Spinal cord (tissue), 10 donors: Measurements from ENCODE around the gene COQ4. TPM values are rescaled to one million over a fixed set of nuclear protein-coding genes. Genes with fewer than 3 reads are reported as not detected.

Source experiments
- DNase-seq, 6 donors: peaks; one replicate each; pipeline versions ENCODE4 v3.0.0 to v3.0.0-alpha.2; 2013 to 2015; ENCODE audit warnings: low spot score in 6 of 6, low read depth in 4 of 6
- H3K27ac ChIP-seq: one replicate; pipeline ENCODE4 v1.5.1; 2013; ENCODE audit warnings: low read depth, low read length, control low read depth
- H3K27me3 ChIP-seq: one replicate; pipeline ENCODE4 v1.6.1; 2013; ENCODE audit warnings: low read length; ENCODE audit not compliant: control insufficient read depth, insufficient read depth
- H3K36me3 ChIP-seq: one replicate; pipeline ENCODE4 v1.6.1; 2013; ENCODE audit warnings: low read length; ENCODE audit not compliant: control insufficient read depth, insufficient read depth
- H3K4me1 ChIP-seq: one replicate; pipeline ENCODE4 v1.6.1; 2013; ENCODE audit warnings: low read length; ENCODE audit not compliant: control insufficient read depth, insufficient read depth
- H3K4me3 ChIP-seq: one replicate; pipeline ENCODE4 v1.5.1; 2013; ENCODE audit warnings: low read depth, low read length, control low read depth
- H3K9me3 ChIP-seq: one replicate; pipeline ENCODE4 v1.6.1; 2013; ENCODE audit warnings: low read length; ENCODE audit not compliant: control insufficient read depth, insufficient read depth
- WGBS: methylation state at CpG from one replicate; pipeline ENCODE4 v1.1.5; 2013; ENCODE audit warnings: missing lambda C conversion rate; ENCODE audit not compliant: insufficient coverage; 5-methylcytosine and 5-hydroxymethylcytosine counted together
- polyA plus RNA-seq, 2 donors: library from polyadenylated mRNA; unstranded; fragments of 120-200 nt; gene quantifications; one replicate each; pipeline ENCODE4 v1.2.1, GENCODE V29; 2013; ENCODE audit not compliant: insufficient read length in 2 of 2
- total RNA-seq, 2 donors: library from RNA; depleted of rRNA in 1 of 2; stranded (reverse); fragments of 120-200 nt in 1 of 2; fragments of >200 nt in 1 of 2; gene quantifications; one replicate each; pipeline versions ENCODE4 v1.2.3 to v1.2.4, GENCODE V29; 2013 to 2014
- donor health status: healthy.

The COQ4 gene
- total and polyA plus RNA-seq, 4 donors: 20.6 to 94.9 (median 66.7) TPM

DNA sequence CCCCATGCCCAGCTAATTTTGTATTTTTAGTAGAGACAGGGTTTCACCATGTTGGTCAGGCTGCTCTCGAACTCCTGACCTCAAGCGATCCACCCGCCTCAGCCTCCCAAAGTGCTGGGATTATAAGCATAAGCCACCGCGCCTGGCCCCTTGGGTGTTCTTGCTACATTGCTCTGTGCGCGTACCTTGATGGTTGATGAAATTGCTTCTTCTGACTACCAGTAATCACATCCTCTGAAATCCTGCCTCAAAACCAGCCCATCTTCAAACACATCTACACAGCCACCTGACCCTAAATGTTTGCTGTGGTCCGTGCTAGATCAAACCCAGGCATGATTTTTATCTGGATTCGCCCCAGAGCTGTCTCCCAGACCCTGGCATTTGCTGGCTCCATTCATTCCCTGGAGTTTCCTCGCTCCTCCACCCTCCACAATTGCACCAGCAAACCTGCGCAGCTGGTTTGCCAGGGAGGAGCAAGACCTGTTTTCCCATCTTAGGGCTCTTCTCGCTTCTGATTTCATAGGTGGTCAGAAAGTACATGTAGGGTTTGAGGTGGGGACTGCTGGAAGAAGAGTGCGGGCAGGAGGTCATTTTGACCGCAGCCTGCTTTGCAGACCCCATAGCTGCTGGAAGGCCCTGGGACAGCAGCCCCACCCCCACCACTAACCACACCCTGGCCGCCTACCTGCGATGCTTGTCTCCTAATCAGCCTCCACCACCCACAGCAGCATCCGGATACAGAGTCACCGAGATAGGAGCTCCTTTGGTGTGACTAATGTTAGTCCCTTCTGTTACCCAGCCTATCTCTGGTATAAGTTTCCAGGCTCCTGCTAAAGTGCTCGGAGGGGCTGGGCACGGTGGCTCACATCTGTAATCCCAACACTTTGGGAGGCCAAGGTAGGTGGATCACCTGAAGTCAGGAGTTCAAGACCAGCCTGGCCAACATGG lies 23.8 kb upstream of the COQ4 start:
- Histone ChIP-seq H3K27me3 (no peaks in the 10 kb centered on the region), H3K4me1 (peaks cover 5% of the 10 kb centered on the region), H3K27ac (no peak overlapping the region), H3K36me3 (peaks cover under 1% of the 10 kb centered on the region), H3K4me3 (no peak overlapping the region), H3K9me3 (no peaks in the 10 kb centered on the region)
- no peak for DNase-seq
- WGBS: 87% methylated on average over 10 of the region's 20 CpGs

DNA sequence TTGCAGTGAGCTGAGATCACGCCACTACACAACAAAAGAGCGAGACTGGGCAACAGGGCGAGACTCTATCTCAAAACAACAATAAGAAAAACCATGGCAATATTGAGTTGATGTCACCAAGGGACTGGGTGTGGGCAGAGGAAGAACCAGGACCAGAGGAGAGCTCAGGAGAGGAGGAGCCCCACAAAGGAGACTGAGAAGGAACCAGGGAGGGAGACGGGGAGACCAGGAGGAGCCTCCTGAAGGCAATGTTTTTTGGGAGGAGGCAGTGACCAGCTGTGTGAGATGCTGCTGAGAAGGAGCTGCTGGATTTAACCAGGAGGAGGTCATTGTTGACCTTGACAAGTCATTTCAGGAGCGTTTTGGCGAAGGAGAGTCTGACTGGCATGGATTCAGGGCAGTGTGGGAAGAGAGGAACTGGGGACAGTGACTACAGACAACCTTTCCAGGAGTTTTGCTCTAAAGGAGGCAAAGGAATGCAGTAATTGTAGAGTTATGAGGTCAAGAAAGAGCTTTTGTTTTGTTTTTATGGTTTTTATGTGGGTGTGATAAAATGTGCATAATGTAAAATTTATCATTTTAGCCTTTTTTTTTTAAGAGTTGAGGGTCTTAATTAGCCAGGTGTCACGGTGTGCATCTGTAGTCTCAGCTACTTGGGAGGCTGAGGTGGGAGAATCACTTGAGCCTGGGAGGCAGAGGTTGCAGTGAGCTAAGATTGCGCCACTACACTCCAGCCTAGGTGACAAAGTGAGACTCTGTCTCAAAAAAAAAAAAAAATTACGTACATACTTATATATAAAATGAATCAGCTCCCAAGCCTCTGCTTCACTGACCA lies 18.3 kb upstream of the COQ4 start:
- Histone ChIP-seq H3K27me3 (no peaks in the 10 kb centered on the region), H3K4me3 (no peak overlapping the region), H3K27ac (no peak overlapping the region), H3K9me3 (no peaks in the 10 kb centered on the region), H3K36me3 (peaks cover 34% of the 10 kb centered on the region), H3K4me1 (no peaks in the 10 kb centered on the region)
- 82% methylated on average over 4 of the region's 9 CpGs for WGBS
- DNase-seq: no peak

GRCh38 chr9:128304971-128305288 lies 17.7 kb upstream of the COQ4 start:
- H3K9me3 ChIP-seq: no peaks in the 10 kb centered on the region
- H3K4me3 ChIP-seq: no peak overlapping the region
- peaks cover 40% of the 10 kb centered on the region for H3K36me3 ChIP-seq
- H3K27me3 ChIP-seq: no peaks in the 10 kb centered on the region
- no peak overlapping the region for H3K27ac ChIP-seq
- no CpG with 5 or more reads among the region's 5 CpGs for WGBS
- DNase-seq: no peak
- H3K4me1 ChIP-seq: no peaks in the 10 kb centered on the region

DNA sequence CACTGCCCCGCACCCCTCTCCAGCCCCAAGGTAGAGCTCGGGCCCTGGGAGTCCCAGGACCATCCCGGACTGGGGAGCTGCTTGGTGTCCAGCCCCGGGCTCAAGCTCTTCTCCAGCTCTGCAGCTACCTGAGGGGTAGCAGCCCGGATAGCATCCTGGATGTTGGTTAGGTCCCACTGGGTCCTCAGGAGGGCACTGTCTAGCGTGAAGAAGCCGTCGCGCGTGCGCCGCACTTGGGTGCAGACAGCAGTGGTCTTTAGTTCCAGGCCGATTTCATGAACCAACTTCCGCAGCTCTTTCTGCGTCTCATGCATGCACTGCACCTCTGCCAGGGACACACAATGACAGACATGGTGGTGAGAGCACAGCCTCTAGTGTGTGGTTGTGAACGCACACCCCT lies 13.1 kb upstream of the COQ4 start:
- Histone ChIP-seq H3K36me3 (peaks cover 74% of the 10 kb centered on the region), H3K27ac (no peak overlapping the region)
- WGBS: 95% methylated on average over 16 of the region's 16 CpGs

DNA sequence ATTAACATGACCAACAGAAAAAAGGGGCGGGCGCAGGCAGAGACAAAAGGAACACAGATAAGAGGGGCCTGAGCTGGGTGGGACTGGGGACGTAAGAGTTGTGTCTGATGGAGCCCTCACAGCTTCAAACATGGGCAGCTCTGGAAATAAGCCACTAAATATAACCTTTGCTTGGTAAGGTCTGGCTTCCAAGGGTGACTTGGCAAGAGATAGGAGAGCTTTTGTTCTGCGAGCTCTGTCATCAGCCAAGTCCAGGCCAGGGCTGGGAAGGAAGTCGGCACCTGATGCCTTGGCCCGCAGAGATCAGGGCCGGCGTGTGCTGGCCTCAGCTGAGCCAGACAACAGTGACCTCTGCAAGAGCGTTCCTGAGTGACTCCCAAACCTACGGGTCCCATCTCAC lies 12.2 kb upstream of the COQ4 start:
- no peak for DNase-seq
- H3K4me3 ChIP-seq: no peak overlapping the region
- peaks cover 10% of the 10 kb centered on the region for H3K4me1 ChIP-seq
- H3K27me3 ChIP-seq: no peaks in the 10 kb centered on the region
- H3K36me3 ChIP-seq: peaks cover 76% of the 10 kb centered on the region
- no peak overlapping the region for H3K27ac ChIP-seq
- no peaks in the 10 kb centered on the region for H3K9me3 ChIP-seq
- WGBS: 83% methylated on average over 10 of the region's 10 CpGs

More for the DNA sequence above, 13.1 kb upstream of the COQ4 start:
- Histone ChIP-seq H3K4me3 (no peak overlapping the region), H3K27me3 (no peaks in the 10 kb centered on the region), H3K4me1 (peaks cover 10% of the 10 kb centered on the region), H3K9me3 (no peaks in the 10 kb centered on the region)
- DNase-seq: no peak

GRCh38 chr9:128314697-128315096 lies 7.9 kb upstream of the COQ4 start:
- peaks cover 16% of the 10 kb centered on the region for H3K4me1 ChIP-seq
- 100% methylated on average over 3 of the region's 4 CpGs for WGBS
- no peak for DNase-seq
- peaks cover 73% of the 10 kb centered on the region for H3K36me3 ChIP-seq
- no peak overlapping the region for H3K4me3 ChIP-seq
- H3K27ac ChIP-seq: no peak overlapping the region
- H3K9me3 ChIP-seq: no peaks in the 10 kb centered on the region
- H3K27me3 ChIP-seq: no peaks in the 10 kb centered on the region

GRCh38 chr9:128316421-128316820 lies 6.2 kb upstream of the COQ4 start:
- no peak overlapping the region for H3K27ac ChIP-seq
- H3K4me3 ChIP-seq: no peak overlapping the region
- peak in 1 of 6 donors; percentile 51 for DNase-seq
- WGBS: 68% methylated on average over 8 of the region's 9 CpGs
- H3K36me3 ChIP-seq: peaks cover 68% of the 10 kb centered on the region
- no peaks in the 10 kb centered on the region for H3K9me3 ChIP-seq
- peaks cover 18% of the 10 kb centered on the region for H3K4me1 ChIP-seq
- H3K27me3 ChIP-seq: no peaks in the 10 kb centered on the region

DNA sequence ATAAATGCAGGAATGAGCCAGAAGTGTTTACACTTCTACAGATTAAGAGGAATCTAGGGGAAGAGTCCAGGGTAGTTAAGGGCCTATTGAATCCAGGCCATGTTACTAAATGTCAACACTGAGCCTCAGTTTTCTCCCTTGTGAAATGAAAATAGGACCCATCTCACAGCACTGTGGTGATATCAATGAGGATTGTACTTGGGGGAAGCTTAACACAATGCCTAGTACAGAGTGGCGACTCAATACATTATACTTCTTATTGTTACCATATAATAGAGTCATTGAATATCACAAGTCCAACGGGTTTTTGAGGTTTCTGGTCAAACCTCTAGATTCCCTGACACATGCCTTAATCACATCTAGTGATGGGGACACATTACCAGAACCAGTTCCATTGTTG lies 5.0 kb upstream of the COQ4 start:
- Histone ChIP-seq H3K27ac (no peak overlapping the region), H3K4me1 (peaks cover 23% of the 10 kb centered on the region), H3K27me3 (no peaks in the 10 kb centered on the region), H3K9me3 (no peaks in the 10 kb centered on the region), H3K4me3 (no peak overlapping the region), H3K36me3 (peaks cover 61% of the 10 kb centered on the region)
- no CpG with 5 or more reads among the region's 2 CpGs for WGBS
- no peak for DNase-seq

DNA sequence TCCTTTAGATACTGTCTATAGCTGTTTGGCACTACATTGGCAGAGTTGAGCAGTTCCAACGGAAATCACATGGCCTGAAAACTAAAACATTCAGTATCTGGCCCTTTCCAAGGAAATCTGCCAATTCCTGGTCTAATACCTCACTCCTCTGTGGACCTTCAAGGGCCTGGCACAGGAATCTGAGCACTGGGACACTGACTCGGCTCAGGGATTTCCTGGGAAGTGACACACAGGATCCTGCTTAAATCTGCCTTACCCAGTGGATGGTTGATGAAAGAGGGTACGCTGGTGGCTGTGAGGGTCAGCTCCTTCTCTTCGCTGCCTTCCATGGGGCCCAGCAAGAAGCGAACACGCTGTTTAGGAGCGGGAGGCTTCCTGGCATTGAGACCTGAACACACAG lies 1.3 kb upstream of the COQ4 start:
- Histone ChIP-seq H3K27ac (no peak overlapping the region), H3K4me3 (peak overlapping the region; percentile 63), H3K4me1 (peaks cover 24% of the 10 kb centered on the region), H3K9me3 (no peaks in the 10 kb centered on the region), H3K27me3 (no peaks in the 10 kb centered on the region), H3K36me3 (peaks cover 47% of the 10 kb centered on the region)
- no peak for DNase-seq
- 92% methylated on average over 1 of the region's 7 CpGs for WGBS
